ENCODE results near the gene LAMC1.

LAMC1 gene

DNA sequence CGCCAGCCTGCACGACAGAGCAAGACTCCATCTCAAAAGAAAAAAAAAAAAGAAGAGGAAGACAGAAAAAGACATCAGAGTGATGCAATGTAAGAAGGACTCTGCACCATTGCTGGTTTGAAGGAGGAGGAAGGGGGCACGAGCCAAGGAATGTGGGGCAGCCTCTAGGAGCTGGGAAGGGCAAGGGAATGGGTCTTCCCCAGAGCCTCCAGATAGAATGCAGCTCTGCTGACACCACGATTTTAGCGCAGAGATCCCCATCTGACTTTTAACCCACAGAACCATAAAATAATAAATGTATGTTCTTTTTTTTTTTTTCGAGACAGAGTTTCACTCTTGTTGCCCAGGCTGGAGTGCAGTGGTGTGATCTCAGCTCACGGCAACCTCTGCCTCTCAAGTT, 129.0 kb downstream of the LAMC1 start:
- no peak for DNase-seq

DNA sequence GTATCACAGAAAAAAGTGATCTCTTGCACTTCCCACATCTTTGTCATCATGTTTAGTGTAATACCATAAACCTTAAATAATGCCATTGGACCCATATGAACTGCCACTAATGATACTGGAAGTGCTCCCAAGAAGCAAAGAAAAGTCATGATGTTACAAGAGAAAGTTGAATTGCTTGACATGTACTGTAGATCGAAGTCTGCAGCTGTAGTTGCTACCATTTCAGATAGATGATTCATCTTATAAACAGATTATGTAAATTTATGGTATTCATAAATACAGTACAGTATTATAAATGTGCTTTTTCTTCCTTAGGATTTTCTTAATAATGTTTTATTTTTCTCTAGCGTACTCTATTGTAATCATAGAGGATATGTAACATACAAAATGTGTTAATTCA, 132.7 kb downstream of the LAMC1 start:
- DNase-seq = no peak

DNA sequence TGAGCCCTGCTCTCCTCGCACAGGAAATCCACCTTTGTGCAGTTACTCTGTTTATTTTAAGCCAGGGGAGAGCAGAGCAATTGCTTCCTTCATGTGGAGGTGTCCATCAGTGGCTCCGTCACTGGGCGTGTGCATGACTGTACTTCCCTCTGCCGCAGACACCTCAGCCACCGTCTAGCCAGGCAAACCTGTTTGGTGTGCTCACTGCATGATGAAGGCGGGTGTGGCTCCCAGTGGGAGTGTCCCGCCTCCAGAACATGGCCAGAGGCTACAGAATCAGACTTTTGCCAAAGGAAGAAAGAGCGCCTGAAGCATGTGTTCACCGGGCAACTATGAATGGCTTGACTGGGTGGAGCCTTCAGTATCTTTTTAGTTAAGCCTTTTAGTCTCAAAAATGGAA, 136.7 kb downstream of the LAMC1 start:
- no peak for DNase-seq

DNA sequence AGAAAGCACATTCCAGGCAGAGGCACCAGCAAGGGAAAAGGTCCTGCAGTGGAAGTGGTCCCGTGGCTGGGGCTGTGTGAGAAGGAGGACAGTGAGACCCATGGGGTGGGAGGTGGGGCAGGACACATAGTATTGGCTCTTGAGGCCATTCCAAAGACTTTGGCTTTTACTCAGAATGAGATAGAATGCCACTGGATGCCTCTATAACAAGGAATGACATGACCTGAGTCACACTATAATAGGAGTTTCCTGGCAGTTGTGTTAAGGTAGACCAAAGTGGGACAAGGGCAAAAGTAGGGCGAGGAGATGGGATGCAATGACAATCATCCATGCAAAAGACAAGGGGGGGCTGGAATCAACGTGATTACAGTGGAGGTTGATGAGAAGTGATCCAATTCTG, 138.2 kb downstream of the LAMC1 start:
- DNase-seq = no peak

DNA sequence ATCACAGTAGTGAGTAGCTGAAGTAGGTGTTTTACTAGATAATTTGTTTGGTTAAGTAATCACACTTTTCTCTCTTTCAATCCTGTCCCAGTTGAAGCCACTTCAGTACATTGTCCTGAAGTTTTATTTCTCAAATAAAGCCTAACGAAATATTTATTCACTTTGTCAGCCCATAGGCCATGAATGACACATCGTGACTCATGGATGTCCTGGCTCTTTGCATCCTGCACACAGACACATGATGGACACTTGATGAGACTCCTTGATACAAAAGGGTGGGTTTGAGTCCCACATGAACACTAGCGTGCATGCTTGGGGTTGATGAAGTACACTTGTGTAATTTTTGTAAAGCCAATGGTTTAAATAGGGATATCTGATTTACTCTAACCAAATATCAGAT, 140.1 kb downstream of the LAMC1 start:
- DNase-seq = no peak

DNA sequence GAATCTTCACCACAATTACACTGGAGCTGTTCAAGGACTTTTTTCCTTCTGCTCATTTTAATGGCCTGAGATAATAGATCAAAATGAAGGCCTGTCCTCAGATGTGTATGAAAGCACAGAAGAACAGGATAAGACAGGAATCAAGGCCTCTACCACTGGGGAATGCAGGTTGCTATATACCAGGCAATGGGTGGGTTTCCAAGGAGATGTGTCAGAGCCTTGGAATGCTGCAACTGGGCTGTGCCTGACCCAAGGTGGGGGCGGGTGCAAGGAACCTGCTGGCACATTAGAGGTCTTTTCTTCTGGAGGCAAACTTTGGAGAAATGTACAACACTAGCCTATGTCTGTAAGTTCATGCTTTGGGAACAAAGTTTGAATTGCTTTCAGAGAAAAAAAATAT, 141.1 kb downstream of the LAMC1 start:
- no peak for DNase-seq

DNA sequence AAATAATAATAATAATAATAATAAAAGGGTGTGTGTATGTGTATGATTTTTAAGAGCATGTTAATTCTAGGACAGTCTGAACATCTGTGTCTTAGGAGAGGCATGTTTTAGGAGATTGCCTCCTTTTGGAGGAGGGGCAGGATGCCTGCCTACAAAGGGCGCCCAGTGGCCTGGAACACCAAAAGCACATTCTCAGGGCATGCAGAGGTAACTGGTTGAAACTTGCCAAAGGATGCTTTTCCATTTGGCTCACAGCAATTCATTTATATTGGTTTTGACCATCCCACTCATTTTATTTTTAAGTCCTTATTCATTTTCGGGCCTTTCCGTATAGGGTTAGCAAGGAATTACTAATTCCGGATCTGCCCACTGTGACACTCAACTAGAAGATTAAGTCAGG, 141.7 kb downstream of the LAMC1 start:
- no peak for DNase-seq

DNA sequence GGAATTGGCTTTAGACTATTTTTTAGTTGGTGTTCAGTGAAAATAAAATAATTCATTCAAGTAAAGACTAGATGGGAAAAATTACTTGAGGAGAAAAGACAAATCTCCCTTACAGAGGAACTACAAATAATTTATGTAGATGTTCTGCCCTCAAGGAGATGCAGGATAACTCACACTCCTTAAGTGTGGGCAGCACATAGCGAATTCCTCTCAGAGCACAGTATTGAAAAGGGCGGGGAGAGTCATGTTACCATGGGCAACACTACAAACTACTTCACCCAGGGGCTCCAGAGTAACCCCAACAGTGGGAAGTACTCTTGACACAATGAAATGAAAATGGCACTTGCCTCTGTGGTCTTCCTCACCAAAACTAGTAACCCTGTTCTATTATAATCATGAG, 142.2 kb downstream of the LAMC1 start:
- DNase-seq = no peak

DNA sequence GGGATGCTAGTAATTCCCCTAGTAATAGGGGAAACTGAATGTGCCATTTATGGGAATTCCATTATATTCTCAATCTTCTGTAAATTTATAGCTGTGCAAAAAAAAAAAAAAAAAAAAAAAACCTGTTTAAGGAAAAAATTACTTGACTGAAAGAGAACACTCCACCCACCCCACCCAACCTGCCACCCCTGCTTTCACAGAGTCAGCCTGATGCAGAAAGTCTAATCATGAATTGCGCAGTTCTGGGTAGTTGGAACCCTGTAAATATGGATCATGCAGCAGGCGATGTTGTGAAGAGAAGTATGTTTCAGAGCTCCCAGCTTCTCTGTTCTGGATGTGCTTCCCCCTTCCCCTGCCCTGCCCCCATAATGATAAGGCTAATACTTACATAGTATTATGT, 143.2 kb downstream of the LAMC1 start:
- no peak for DNase-seq

DNA sequence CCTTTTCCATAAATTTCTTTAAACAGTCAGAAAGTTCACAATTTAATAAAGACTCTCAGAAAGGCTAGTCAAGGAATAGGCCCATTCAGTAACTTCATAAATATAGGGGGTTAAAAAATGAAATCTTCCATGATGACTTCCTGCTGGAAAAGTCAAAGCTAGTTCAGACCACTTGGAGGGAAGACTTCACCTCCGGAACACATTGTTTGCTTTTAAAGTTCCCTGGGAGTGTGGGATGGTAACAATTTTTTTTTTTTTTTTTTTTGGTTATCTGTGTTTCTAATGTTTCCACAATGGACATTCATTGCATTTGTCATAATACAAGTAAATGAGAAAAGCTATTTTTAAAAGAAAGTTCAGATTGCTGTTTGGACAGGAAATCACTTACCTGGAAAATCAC, 144.5 kb downstream of the LAMC1 start:
- no peak for DNase-seq

DNA sequence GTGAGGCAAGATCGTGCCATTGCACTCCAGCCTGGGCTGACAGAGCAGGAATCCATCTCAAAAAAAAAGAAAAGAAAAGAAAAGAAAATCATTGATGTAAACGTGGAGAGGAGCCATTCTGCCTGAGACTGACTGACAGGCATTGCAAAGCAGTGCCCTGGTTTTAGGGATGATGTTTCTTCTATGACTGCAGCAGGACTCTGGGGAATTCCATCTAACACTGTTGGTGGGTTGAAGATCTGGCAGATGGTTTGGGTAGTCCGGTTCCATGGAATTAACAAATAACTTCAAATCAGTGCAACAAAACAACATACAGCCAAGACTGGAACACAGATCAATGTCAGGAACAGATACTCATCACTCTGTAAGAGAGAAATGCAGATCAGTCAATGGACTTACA, 145.1 kb downstream of the LAMC1 start:
- DNase-seq = no peak

DNA sequence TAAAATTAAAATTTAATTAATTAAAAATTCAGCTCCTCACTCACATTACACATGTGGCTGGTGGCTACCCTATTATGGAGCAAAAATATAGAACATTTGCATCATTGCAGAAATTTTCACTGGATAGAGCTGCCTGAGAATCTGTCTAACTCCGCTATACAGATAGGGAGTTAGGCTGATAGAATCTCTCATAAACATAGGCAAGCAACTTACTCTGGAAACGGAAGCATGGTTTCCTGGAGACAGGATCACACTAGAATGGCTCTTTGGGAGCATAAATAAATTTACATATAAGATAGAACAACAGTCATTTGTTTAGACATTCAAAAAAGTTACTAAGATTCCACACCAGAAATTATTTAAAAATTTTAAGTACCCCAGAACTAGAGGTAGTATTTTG, 150.6 kb downstream of the LAMC1 start:
- DNase-seq = no peak

DNA sequence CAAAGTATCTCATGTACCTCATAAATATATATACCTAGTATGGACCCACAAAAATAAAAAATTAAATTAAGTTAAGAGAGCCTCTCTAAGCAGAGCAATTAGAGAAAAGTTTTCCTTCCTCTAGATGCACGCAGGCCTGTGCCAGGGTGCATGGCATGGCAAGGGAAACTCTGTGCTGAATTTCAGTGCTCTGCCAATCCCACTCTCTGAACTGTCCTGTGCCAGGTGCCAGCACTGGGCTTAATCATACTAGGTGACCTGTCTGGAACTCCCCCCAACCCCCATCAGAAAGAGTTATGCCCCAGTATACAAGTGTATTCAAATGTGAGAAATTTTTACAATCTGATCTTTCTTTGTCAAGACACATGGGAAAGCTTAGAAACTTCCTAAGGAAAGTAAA, 152.4 kb downstream of the LAMC1 start:
- no peak for DNase-seq

DNA sequence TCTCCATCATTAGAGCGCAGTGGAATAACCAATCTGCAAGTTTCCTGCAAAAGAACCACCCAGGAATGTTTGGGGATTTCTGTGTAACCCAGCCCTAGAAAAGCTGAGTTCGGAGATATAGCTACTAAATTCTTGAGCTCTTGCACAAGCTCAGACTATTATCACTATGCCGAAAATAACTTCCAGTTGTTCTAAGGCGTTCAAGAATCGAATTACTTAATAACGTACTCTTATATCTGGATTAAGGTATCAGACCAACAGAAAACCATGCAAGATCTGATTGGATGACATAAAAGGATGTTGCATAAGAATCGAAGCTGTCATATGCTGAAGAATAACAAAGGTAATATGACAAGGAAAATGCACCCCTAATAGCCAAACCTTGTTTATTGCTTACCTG, 155.3 kb downstream of the LAMC1 start:
- no peak for DNase-seq

DNA sequence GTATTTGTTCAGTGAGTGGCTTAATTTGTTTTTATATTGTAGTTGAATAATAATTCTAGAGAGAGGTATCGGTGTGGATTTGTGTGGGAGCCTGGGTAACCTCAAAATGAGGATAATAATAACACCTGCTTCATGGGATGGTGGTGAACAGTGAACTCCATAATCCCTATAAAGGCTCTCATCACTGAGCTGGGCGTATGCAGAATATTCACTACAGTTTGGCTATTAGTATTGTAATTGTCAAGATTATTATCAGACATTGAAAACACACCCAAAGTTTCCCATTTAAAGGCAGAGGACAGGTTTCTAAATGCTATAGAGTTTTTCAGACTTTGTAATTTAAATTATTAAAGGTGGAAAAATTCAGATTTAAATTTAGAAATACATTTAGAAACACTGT, 155.8 kb downstream of the LAMC1 start:
- DNase-seq = no peak

DNA sequence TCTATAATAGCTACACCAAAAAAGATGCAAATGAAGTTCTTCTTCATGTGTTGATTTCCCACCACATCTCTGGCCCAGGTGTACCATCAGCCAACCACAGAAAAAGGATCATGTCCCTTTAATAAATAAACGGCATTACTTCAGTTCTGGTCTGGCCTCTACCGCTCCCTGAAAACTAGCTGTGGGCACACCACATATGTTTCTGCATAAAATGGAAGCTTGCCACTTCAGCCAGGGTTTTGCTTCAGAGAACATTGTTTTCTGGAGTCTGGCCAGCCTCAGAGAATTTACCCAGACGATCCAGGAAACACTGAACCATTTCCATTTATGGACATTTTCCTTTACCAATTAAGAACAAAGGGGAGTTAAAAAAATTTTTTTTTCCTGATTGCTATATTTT, 157.0 kb downstream of the LAMC1 start:
- DNase-seq = no peak

DNA sequence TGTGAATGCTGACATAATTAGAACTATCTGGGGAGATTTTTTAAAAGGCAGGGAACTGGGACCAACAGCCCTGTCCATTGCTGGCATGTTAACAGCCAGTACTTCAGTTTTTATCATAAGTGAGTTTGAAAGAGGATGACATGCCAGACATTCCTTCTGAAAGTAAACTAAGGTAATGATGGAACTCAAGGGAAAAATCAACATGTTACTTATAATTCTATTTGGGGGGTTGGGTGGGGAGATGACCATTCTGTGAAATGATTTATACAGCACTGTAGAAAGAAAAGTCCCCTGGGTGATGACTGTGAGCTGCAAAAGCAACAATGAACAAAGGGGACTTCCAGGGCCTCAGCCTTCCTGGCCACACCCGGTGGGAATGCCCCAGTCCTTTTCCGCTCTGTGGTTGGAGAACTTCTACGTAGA, 157.4 kb downstream of the LAMC1 start:
- no peak for DNase-seq

DNA sequence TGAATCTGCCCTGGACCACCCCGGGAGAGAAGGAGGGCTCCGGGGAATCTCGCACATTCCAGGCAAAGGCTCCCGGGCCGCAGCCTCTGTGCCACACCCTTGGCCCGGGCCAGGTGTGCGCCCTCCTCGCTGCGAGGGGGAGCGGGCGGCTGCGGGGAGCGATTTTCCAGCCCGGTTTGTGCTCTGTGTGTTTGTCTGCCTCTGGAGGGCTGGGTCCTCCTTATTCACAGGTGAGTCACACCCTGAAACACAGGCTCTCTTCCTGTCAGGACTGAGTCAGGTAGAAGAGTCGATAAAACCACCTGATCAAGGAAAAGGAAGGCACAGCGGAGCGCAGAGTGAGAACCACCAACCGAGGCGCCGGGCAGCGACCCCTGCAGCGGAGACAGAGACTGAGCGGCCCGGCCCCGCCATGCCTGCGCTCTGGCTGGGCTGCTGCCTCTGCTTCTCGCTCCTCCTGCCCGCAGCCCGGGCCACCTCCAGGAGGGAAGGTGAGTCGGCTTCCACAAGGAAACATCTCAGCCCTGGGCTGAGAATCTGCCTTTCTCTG, 162.8 kb downstream of the LAMC1 start, which contains the start of gene LAMC2:
TSS of gene LAMC2 (plus strand) at position 324 of the 550 bp plus-strand sequence. CDS start at position 413, 89 bp downstream.
- DNase-seq = no peak

DNA sequence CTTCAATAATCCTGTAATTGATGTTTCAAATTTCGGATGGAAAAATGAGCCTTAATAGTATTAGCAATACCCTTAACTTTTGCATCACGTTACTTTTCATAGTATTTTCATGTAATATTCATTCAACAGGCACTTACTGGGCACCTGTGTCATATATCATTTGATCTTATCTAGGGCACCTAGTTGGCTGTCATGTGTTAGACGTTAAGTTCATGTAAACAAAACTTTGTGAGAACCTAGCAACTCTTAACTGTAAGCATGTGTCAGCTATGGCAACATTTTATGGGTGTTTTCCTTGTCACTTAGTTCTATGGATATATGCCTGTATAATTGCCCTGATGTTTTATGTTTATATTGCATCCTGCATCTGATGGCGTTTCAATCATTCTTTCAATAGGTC, 163.6 kb downstream of the LAMC1 start:
- DNase-seq = no peak

DNA sequence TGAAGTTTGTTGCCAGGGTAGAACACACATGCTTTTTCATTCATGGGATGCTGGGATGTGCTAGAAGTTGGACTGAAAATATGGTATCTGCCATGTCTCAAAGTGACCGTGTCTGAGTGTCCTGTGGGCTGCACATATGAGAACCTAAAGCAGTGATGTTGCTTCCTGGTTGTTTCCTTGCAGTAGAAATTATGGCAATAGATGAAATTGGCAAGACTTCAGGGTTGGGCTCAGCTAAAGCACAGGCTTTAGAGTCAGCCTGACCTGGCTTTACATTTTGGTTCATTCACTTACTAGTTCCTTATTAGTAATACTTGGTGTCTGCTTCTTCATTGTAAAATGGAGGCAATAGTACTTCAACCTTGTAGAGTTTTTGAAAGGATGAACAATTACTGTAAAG, 165.0 kb downstream of the LAMC1 start:
- no peak for DNase-seq

DNA sequence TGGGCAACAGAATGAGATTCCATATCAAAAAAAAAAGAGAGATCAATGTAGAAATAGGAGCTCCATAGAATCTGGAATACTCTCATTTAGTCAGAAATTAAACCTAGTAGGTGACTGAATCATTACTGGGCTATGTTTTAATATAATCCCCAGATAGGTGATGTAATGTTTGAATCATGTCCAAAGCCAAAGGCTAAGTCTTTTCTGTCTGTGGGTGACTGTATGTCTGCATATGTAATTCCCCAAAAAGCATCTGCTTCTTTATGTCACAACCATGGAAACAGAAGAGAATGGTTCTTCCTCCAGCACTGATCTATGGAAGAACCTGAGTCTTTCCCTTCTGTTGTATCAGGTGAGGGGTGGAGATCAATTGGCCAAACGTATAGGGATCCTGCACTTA, 168.6 kb downstream of the LAMC1 start:
- no peak for DNase-seq

DNA sequence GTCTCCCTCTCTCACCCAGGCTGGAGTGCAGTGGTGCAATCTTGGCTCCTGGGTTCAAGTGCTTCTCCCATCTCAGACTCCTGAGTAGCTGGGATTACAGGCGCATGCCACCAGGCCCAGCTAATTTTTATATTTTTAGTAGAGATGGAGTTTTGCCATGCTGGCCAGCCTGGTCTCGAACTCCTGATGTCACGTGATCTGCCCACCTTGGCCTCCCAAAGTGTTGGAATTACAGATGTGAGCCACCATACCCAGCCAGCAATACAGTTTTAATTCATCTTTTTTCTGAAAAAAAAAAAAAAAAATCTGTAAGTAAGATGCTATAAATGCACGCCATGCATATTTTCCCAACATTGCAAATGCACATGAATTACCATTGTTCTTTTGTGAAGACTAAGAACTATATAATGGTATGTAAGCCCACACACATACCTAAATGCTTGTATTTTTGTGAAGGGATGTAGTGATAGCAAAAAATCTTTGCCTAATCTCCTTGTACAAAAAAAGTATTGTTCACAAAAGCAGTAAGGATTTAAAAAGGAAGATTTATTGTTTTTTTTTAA, 170.8 kb downstream of the LAMC1 start:
- DNase-seq = no peak

DNA sequence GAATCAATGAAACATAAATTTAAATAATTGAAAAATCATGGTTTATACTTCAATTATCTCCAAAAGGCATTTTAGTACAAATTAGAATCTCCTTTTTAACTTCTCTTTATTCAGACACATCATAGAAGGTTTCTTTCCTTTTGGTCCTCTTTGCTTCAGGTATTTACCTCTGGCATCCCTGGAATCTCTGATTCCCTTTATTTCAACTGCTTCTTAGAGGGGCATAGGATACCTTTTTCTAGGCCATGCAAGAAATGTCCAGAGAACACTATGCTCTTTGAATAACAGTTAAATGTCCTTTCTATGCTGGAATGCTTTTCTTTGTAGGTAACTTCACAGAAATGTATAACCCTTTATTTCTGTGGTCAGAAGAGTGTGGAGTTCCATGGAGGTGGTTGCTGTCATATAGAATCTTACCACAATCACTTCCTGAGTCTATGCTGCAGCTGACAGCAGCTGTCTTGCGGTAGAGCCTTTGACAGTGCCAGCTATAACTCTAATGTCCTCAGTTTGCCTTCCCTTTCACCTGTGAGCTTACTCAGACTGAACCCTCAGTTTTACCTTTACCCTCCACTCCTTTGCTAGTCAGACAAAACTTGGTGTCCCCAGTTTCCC, 171.4 kb downstream of the LAMC1 start:
- peak in 1 of 5 experiments; percentile 87 for DNase-seq

DNA sequence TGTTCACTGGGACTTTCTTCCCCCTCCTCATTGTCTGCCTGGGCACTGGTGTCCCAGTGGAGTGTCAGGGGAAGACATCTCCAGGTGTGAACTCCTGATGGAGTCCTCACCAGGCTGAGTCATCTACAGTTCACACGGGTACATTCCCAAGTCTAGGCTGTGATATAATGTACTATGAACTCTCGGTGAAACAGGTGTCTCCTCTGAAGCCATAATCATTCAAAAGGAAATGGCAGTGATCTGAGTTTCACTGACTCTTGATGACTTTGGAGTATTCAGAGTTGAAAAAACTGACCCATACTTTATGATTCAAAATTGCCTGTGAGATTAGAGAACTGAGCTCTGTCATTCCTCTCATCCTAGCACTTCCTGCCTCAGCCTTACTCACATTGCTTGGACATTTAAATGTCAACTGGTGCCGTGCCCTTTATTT, 171.9 kb downstream of the LAMC1 start:
- DNase-seq = no peak
